LNCaP clone FGC (cell line): ENCODE data around the gene SEMA6A.

Source experiments
- DNase-seq: peaks from one replicate; pipeline ENCODE4 v3.0.0-alpha.2; 2011; ENCODE audit warnings: low read depth
- H3K4me3 ChIP-seq: 2 replicates; pipeline ENCODE4 v1.5.1; 2011; ENCODE audit warnings: mild to moderate bottlenecking, low read depth, low read length, control low read depth
- TF ChIP-seq, protein P1 (sequence below): IDR thresholded peaks from 2 replicates; pipeline ENCODE4 v1.5.1; 2012; ENCODE audit warnings: mild to moderate bottlenecking; ENCODE audit not compliant: control insufficient read depth, insufficient read depth; ENCODE audit errors: extremely low read depth

SEMA6A gene

GRCh38 chr5:116444373-116445295 lies 130.0 kb downstream of the SEMA6A start:
- H3K4me3 ChIP-seq: no peak overlapping the region
- TF ChIP-seq, protein P1, sequence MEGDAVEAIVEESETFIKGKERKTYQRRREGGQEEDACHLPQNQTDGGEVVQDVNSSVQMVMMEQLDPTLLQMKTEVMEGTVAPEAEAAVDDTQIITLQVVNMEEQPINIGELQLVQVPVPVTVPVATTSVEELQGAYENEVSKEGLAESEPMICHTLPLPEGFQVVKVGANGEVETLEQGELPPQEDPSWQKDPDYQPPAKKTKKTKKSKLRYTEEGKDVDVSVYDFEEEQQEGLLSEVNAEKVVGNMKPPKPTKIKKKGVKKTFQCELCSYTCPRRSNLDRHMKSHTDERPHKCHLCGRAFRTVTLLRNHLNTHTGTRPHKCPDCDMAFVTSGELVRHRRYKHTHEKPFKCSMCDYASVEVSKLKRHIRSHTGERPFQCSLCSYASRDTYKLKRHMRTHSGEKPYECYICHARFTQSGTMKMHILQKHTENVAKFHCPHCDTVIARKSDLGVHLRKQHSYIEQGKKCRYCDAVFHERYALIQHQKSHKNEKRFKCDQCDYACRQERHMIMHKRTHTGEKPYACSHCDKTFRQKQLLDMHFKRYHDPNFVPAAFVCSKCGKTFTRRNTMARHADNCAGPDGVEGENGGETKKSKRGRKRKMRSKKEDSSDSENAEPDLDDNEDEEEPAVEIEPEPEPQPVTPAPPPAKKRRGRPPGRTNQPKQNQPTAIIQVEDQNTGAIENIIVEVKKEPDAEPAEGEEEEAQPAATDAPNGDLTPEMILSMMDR: no peak
- DNase-seq: no peak

DNA sequence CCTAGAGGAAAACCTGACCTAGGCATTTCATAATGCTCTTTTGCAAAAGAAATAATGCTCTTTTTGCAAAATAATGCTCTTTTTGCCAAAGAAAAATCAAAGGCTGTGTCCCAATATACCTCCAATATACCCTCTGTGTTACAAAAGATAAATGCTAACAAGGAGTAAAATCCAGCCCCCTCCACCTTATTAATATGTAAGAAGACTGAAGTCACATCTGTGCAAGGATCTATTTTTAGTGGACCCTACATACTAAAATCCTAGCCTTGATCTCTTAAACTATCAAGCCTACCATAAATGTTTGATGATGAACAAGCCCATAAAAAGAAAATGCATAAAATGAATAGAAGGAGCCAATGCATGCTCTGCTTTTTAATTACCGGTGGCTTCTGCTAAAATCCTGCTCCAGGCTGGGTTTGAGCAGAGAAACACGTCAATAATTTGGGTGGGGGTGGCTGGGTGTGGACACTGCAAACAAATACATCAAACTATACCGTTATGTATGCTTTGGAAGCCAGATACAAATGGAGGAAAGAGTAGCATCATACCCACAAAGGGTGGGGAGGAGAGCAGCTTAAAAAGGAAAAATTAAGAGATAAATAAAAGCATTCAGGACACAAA lies 131.6 kb downstream of the SEMA6A start:
- no peak overlapping the region for H3K4me3 ChIP-seq
- TF ChIP-seq, protein P1: no peak
- no peak for DNase-seq

- no peak overlapping the region for H3K4me3 ChIP-seq
- no peak for DNase-seq
- TF ChIP-seq, protein P1: no peak
Measured at GRCh38 chr5:116442095-116442534, 132.5 kb downstream of the SEMA6A start.

- H3K4me3 ChIP-seq: no peak overlapping the region
- no peak for DNase-seq
Measured at GRCh38 chr5:116441223-116441622, 133.4 kb downstream of the SEMA6A start.

GRCh38 chr5:116440457-116441001 lies 134.1 kb downstream of the SEMA6A start:
- H3K4me3 ChIP-seq: no peak overlapping the region
- TF ChIP-seq, protein P1: no peak
- DNase-seq: no peak

More at GRCh38 chr5:116441223-116441622, 133.4 kb downstream of the SEMA6A start:
- TF ChIP-seq, protein P1: no peak

- H3K4me3 ChIP-seq: no peak overlapping the region
- TF ChIP-seq, protein P1: no peak
- no peak for DNase-seq
Measured at GRCh38 chr5:116439905-116440304, 134.7 kb downstream of the SEMA6A start.
